Common myeloid progenitor, CD34-positive (primary cell): ENCODE data around the gene EZR.

Experiments used
- CTCF ChIA-PET: fragments of 350-600 bp; sonication (Branson Sonifier 250); formaldehyde crosslinking; loops from one replicate; lab custom pipeline; 2021; ENCODE audit warnings: antibody characterized with exemption; lab: Charles Lee
- POLR2A ChIA-PET: fragments of 350-600 bp; sonication (Branson Sonifier 250); formaldehyde crosslinking; loops from one replicate; lab custom pipeline; 2021; ENCODE audit warnings: antibody characterized with exemption; lab: Charles Lee
- DNase-seq, 3 donors: peaks; one replicate each; pipeline versions ENCODE4 v3.0.0 to v3.0.0-alpha.2; 2013
- H3K27ac ChIP-seq, 2 experiments: 1 replicate in 1 of 2; 2 replicates in 1 of 2; pipeline ENCODE4 v1.7.0; 2013; ENCODE audit warnings: inconsistent platforms in 2 of 2, low read length in 2 of 2, mild to moderate bottlenecking in 2 of 2, low read depth in 1 of 2, moderate library complexity in 1 of 2; ENCODE audit not compliant: severe bottlenecking in 2 of 2, insufficient read depth in 1 of 2, poor library complexity in 1 of 2
- H3K27me3 ChIP-seq, 5 experiments: replicated peaks in 2 of 5; 1 replicate in 3 of 5; 2 replicates in 2 of 5; pipeline versions ENCODE4 v1.6.1 to v1.7.0; 2013; ENCODE audit warnings: low read length in 4 of 5, mild to moderate bottlenecking in 2 of 5, moderate library complexity in 2 of 5, inconsistent platforms in 1 of 5; ENCODE audit not compliant: insufficient read depth in 5 of 5, control insufficient read depth in 4 of 5
- H3K36me3 ChIP-seq, 4 experiments: 1 replicate in 2 of 4; 2 replicates in 2 of 4; pipeline versions ENCODE4 v1.6.1 to v1.7.0; 2013; ENCODE audit warnings: low read length in 3 of 4, control low read depth in 1 of 4, mild to moderate bottlenecking in 1 of 4; ENCODE audit not compliant: control insufficient read depth in 4 of 4, insufficient read depth in 4 of 4
- H3K4me1 ChIP-seq, 4 experiments: 1 replicate in 3 of 4; 2 replicates in 1 of 4; pipeline versions ENCODE4 v1.6.1 to v1.7.1; 2013; ENCODE audit warnings: low read length in 3 of 4, mild to moderate bottlenecking in 3 of 4, control low read depth in 1 of 4, inconsistent platforms in 1 of 4, moderate library complexity in 1 of 4; ENCODE audit not compliant: control insufficient read depth in 4 of 4, insufficient read depth in 4 of 4; ENCODE audit errors: control extremely low read depth in 1 of 4
- H3K4me3 ChIP-seq, 7 experiments: 1 replicate in 4 of 7; 2 replicates in 3 of 7; pipeline versions ENCODE4 v1.5.1 to v1.7.0; 2013; ENCODE audit warnings: mild to moderate bottlenecking in 7 of 7, low read length in 6 of 7, moderate library complexity in 6 of 7, inconsistent platforms in 2 of 7, low read depth in 2 of 7, control low read depth in 1 of 7; ENCODE audit not compliant: insufficient read depth in 4 of 7, control insufficient read depth in 1 of 7; ENCODE audit errors: extremely low read depth in 1 of 7
- H3K9me3 ChIP-seq, 5 experiments: 1 replicate in 4 of 5; 2 replicates in 1 of 5; pipeline versions ENCODE4 v1.6.1 to v1.7.1; 2013; ENCODE audit warnings: low read length in 4 of 5, mild to moderate bottlenecking in 2 of 5, inconsistent platforms in 1 of 5, low read depth in 1 of 5, moderate library complexity in 1 of 5; ENCODE audit not compliant: control insufficient read depth in 4 of 5, insufficient read depth in 2 of 5; ENCODE audit errors: control extremely low read depth in 1 of 5
- WGBS: methylation state at CpG from one replicate; pipeline ENCODE4 v1.1.5; 2013; ENCODE audit not compliant: insufficient coverage; 5-methylcytosine and 5-hydroxymethylcytosine counted together

The EZR gene

GRCh38 chr6:158767709-158768108, 51.5 kb downstream of the EZR start:
- 93% methylated on average over 3 of the region's 6 CpGs for whole genome bisulfite sequencing
- DNase-seq: no peak
- H3K4me3 ChIP-seq: no peak overlapping the region
- H3K9me3 ChIP-seq: no peaks in the 10 kb centered on the region
- CTCF ChIA-PET: interaction anchor here (0.9 to 2.7 kb wide), 4 partner anchors 14 to 547 kb away, joined by 3 to 19 read pairs (median 4); no protein-coding TSS in a partner anchor
- no peaks in the 10 kb centered on the region for H3K27me3 ChIP-seq
- POLR2A ChIA-PET: no interaction called here
- no peak overlapping the region for H3K27ac ChIP-seq
- H3K4me1 ChIP-seq: no peaks in the 10 kb centered on the region
- H3K36me3 ChIP-seq: peaks cover 10 to 84% (median 66%) of the 10 kb centered on the region in 4 experiments

GRCh38 chr6:158766621-158767455, 52.3 kb downstream of the EZR start:
- DNase-seq: no peak
- H3K9me3 ChIP-seq: no peaks in the 10 kb centered on the region
- H3K4me3 ChIP-seq: no peak overlapping the region
- WGBS: 97% methylated on average over 37 of the region's 38 CpGs
- POLR2A ChIA-PET: no interaction called here
- CTCF ChIA-PET: interaction anchor here (1.1 to 1.2 kb wide), 2 partner anchors 9 to 208 kb away, joined by 3 to 4 read pairs; no protein-coding TSS in a partner anchor
- H3K27me3 ChIP-seq: no peaks in the 10 kb centered on the region
- H3K36me3 ChIP-seq: peaks cover 12 to 75% (median 60%) of the 10 kb centered on the region in 4 experiments
- no peaks in the 10 kb centered on the region for H3K4me1 ChIP-seq
- no peak overlapping the region for H3K27ac ChIP-seq

- no peak overlapping the region for H3K27ac ChIP-seq
- H3K9me3 ChIP-seq: no peaks in the 10 kb centered on the region
- H3K36me3 ChIP-seq: peaks cover 14 to 63% (median 49%) of the 10 kb centered on the region in 4 experiments
- POLR2A ChIA-PET: interaction anchor here (0.6 kb wide), 1 partner anchor 54 kb away, joined by 3 read pairs; the partner anchor contains the start of gene EZR
- no peaks in the 10 kb centered on the region for H3K4me1 ChIP-seq
- CTCF ChIA-PET: interaction anchor here (1.2 to 1.3 kb wide), 2 partner anchors 10 to 29 kb away, joined by 4 read pairs; no protein-coding TSS in a partner anchor
- no peak for DNase-seq
- H3K27me3 ChIP-seq: no peaks in the 10 kb centered on the region
- H3K4me3 ChIP-seq: no peak overlapping the region
- WGBS: 97% methylated on average over 6 of the region's 13 CpGs
Observed at GRCh38 chr6:158765499-158766068, 53.6 kb downstream of the EZR start.

- 96% methylated on average over 9 of the region's 9 CpGs for WGBS
Observed at GRCh38 chr6:158764926-158765325, 54.2 kb downstream of the EZR start.

GRCh38 chr6:158764183-158764849, 54.9 kb downstream of the EZR start:
- POLR2A ChIA-PET: no interaction called here
- H3K4me3 ChIP-seq: no peak overlapping the region
- DNase-seq: no peak
- CTCF ChIA-PET: no interaction called here
- H3K27ac ChIP-seq: no peak overlapping the region
- H3K36me3 ChIP-seq: peaks cover 12 to 51% (median 39%) of the 10 kb centered on the region in 4 experiments
- H3K27me3 ChIP-seq: no peaks in the 10 kb centered on the region
- H3K4me1 ChIP-seq: no peaks in the 10 kb centered on the region
- WGBS: 96% methylated on average over 8 of the region's 14 CpGs
- no peaks in the 10 kb centered on the region for H3K9me3 ChIP-seq

More at GRCh38 chr6:158764926-158765325, 54.2 kb downstream of the EZR start:
- Histone ChIP-seq H3K36me3 (peaks cover 14 to 57% (median 43%) of the 10 kb centered on the region in 4 experiments), H3K27me3 (no peaks in the 10 kb centered on the region), H3K4me1 (no peaks in the 10 kb centered on the region), H3K27ac (no peak overlapping the region), H3K9me3 (no peaks in the 10 kb centered on the region), H3K4me3 (no peak overlapping the region)
- POLR2A ChIA-PET: no interaction called here
- CTCF ChIA-PET: interaction anchor here (1.3 kb wide), 1 partner anchor 30 kb away, joined by 4 read pairs; no protein-coding TSS in a partner anchor
- DNase-seq: no peak

GRCh38 chr6:158763434-158764182, 55.6 kb downstream of the EZR start:
- Histone ChIP-seq H3K4me1 (no peaks in the 10 kb centered on the region), H3K9me3 (no peaks in the 10 kb centered on the region), H3K4me3 (no peak overlapping the region), H3K27ac (no peak overlapping the region), H3K27me3 (no peaks in the 10 kb centered on the region), H3K36me3 (peaks cover 10 to 44% (median 32%) of the 10 kb centered on the region in 4 experiments)
- no peak for DNase-seq
- 95% methylated on average over 8 of the region's 11 CpGs for WGBS
- CTCF ChIA-PET: interaction anchor here (0.6 to 1.5 kb wide), 3 partner anchors 16 to 45 kb away, joined by 3 read pairs; no protein-coding TSS in a partner anchor
- POLR2A ChIA-PET: no interaction called here
